Ovary (tissue), 3 donors: ENCODE data around the gene EIF2B2.

ENCODE experiments used
- POLR2A ChIP-seq: fragments of 450-650 bp; IDR thresholded peaks from one replicate; pipeline ENCODE4 v1.6.1; 2017; ENCODE audit warnings: antibody characterized with exemption, mild to moderate bottlenecking, moderate library complexity
- TF ChIP-seq, protein P1 (sequence below), 3 donors: fragments of 450-650 bp in 2 of 3; fragments of 200-600 bp in 1 of 3; IDR thresholded peaks; one replicate each; pipeline versions ENCODE4 v1.5.1 to v1.8.0; 2016 to 2022; ENCODE audit warnings: antibody characterized with exemption in 3 of 3, mild to moderate bottlenecking in 1 of 3
- donor health status: DM: no; HTN: no; CAD: no.

DNA sequence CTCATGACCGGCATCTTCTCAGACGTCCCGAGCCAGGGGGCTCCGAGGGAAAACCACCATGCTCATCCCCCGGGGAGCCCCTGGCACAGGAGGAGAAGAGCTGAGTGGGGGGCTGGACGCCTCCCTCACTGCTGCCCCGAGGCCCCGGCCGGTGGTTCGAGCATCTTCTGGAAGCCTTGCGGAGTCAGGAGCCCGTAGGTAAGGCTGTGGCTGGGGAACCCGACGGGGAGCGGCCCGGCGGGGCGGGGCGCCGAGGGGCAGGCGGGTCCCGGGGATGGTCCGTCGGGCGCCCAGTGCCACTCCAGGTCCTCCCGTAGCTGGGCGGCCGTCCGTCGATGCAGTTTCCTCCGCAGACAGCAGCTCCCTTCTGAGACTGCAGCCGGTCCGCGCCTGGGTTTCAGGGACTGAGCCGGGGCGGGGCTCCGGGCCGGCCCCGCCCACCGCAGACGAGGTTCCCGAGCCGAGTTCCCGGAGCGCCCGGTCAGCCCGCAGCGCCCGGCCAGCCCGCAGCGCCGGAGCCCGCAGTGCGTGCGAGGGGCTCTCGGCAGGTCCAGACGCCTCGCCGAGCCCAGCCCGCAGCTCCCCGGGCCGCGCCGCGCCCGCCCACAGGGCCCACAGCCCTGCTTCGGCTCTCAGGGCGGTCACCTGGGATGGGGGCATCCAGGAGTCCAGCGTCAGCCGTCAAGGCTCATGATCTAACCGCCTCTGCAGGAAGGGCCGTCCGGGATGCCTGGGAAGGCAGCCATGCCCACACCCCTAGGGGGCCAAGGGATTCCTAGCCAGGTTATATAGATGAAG, 47.3 kb upstream of the EIF2B2 start, which contains the start of gene PGF:
- TF ChIP-seq, protein P1, sequence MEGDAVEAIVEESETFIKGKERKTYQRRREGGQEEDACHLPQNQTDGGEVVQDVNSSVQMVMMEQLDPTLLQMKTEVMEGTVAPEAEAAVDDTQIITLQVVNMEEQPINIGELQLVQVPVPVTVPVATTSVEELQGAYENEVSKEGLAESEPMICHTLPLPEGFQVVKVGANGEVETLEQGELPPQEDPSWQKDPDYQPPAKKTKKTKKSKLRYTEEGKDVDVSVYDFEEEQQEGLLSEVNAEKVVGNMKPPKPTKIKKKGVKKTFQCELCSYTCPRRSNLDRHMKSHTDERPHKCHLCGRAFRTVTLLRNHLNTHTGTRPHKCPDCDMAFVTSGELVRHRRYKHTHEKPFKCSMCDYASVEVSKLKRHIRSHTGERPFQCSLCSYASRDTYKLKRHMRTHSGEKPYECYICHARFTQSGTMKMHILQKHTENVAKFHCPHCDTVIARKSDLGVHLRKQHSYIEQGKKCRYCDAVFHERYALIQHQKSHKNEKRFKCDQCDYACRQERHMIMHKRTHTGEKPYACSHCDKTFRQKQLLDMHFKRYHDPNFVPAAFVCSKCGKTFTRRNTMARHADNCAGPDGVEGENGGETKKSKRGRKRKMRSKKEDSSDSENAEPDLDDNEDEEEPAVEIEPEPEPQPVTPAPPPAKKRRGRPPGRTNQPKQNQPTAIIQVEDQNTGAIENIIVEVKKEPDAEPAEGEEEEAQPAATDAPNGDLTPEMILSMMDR (IDR thresholded peaks at IDR 0.05) = no peak
- no peak for TF ChIP-seq POLR2A
